IMR-90 (cell line): ENCODE data around the gene FERMT3.

Source experiments
- BHLHE40 ChIP-seq: fragments of 150-350 bp; IDR thresholded peaks from 2 replicates; pipeline ENCODE4 v1.6.1; 2016; ENCODE audit warnings: mild to moderate bottlenecking, low read depth, low read length
- CEBPB ChIP-seq: IDR thresholded peaks from 2 replicates; pipeline ENCODE4 v1.6.1; 2012; ENCODE audit warnings: low read depth, low read length, improper control_type of control experiment
- CTCF ChIP-seq: conservative IDR thresholded peaks from 2 replicates; pipeline ENCODE4 v1.5.1; 2012; ENCODE audit warnings: mild to moderate bottlenecking, low read depth, low read length, improper control_type of control experiment
- ELK1 ChIP-seq: fragments of 150-350 bp; IDR thresholded peaks from 2 replicates; pipeline ENCODE4 v1.6.1; 2016; ENCODE audit warnings: low read depth, mild to moderate bottlenecking, low read length, moderate library complexity, borderline replicate concordance
- MAZ ChIP-seq: IDR thresholded peaks from 2 replicates; pipeline ENCODE4 v1.6.1; 2012; ENCODE audit warnings: low read depth, mild to moderate bottlenecking, low read length, improper control_type of control experiment, moderate library complexity, borderline replicate concordance
- MXI1 ChIP-seq: IDR thresholded peaks from 2 replicates; pipeline ENCODE4 v1.6.1; 2012; ENCODE audit warnings: low read depth, mild to moderate bottlenecking, low read length, moderate library complexity, borderline replicate concordance
- POLR2A ChIP-seq: IDR thresholded peaks from 2 replicates; pipeline ENCODE4 v1.6.1; 2012; ENCODE audit warnings: mild to moderate bottlenecking, low read depth, low read length
- RAD21 ChIP-seq: IDR thresholded peaks from 2 replicates; pipeline ENCODE4 v1.6.1; 2012; ENCODE audit warnings: low read length, improper control_type of control experiment
- RFX5 ChIP-seq: IDR thresholded peaks from 2 replicates; pipeline ENCODE4 v1.8.0; 2012; ENCODE audit warnings: low read depth, mild to moderate bottlenecking, low read length, moderate library complexity
- SMC3 ChIP-seq: fragments of 150-350 bp; IDR thresholded peaks from 2 replicates; pipeline ENCODE4 v1.6.1; 2016; ENCODE audit warnings: low read depth, mild to moderate bottlenecking, antibody characterized with exemption, low read length, moderate library complexity
- TF ChIP-seq, protein P1 (sequence below): fragments of 150-350 bp; IDR thresholded peaks from 2 replicates; pipeline ENCODE4 v1.6.1; 2017; ENCODE audit warnings: mild to moderate bottlenecking, antibody characterized with exemption, low read length, low read depth

DNA sequence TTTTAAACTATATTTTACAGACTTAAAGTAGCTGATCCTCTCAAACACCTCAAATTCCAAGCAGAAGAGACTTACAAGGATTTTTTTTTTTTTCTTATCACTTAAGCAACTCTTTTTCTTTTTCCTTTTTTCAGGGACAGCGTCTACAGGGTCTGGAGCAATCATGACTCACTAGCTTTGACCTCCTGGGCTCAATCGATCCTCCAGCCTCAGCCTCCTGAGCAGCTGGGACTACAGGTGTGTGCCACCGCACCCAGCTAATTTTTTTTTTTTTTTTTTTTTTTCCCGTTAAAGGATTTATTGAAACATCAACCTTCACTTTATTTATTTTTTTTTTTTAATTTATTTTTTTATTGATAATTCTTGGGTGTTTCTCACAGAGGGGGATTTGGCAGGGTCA is 36.1 kb upstream of the FERMT3 start:
- TF ChIP-seq POLR2A (no peak), CTCF (no peak), MXI1 (no peak), RAD21 (no peak), SMC3 (no peak), RFX5 (no peak), BHLHE40 (no peak), CEBPB (no peak), ELK1 (no peak), MAZ (no peak)
- TF ChIP-seq, protein P1, sequence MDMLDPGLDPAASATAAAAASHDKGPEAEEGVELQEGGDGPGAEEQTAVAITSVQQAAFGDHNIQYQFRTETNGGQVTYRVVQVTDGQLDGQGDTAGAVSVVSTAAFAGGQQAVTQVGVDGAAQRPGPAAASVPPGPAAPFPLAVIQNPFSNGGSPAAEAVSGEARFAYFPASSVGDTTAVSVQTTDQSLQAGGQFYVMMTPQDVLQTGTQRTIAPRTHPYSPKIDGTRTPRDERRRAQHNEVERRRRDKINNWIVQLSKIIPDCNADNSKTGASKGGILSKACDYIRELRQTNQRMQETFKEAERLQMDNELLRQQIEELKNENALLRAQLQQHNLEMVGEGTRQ = no peak
